Posterior cingulate gyrus (tissue), 11 donors: ENCODE results near the gene ANKRD53.

Experiments
- DNase-seq, 10 donors: peaks; one replicate each; pipeline versions ENCODE4 v3.0.0 to v3.0.0-alpha.2; 2020 to 2021; ENCODE audit warnings: mixed read lengths in 3 of 10
- intact Hi-C: fragments of 100-400 bp; cut with DNase I; formaldehyde crosslinking; loops from one replicate; pipeline ENCODE4 v1.15.1; 2023

The ANKRD53 gene

DNA sequence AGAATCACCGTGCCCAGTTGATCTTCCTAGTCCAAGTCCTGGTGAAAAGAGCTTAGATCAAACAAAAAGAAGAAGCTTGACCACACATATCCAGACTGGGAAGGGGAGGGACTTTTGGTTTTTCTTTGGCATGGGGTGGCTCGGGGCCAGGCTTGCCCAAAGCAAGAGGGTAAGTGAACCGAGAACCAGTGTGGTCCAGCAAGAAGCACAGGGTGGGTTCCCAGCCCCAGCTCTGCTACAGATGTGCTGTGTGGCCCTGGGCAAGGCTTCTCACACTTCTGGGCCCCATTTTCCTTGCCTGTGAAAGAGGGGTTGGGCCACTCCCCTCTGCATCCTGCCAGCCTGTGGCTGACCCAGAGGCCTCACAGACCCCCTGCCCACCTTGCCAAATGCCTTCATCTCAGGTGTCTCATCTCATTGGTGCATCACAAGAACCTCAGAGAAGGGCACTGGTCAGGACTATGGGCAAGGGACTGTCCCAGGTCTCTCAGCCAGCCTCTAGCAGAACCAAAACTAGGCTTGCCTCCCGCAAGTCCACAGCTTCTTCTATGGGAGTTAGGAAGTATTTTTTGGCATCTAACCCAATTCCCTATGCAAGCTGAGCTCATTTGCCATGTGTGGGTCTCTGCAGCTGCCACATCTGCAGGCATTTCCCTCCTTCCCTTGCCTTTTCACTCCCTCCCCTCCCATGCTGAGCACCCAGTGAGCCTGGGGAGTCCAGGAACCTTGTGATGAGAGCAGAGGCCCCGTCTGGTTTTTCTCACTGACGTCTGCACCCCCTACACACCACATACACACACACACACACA lies 35.8 kb upstream of the ANKRD53 start:
- DNase-seq = peak in 1 of 10 donors; percentile 57
- intact Hi-C loops = no loop called here

DNA sequence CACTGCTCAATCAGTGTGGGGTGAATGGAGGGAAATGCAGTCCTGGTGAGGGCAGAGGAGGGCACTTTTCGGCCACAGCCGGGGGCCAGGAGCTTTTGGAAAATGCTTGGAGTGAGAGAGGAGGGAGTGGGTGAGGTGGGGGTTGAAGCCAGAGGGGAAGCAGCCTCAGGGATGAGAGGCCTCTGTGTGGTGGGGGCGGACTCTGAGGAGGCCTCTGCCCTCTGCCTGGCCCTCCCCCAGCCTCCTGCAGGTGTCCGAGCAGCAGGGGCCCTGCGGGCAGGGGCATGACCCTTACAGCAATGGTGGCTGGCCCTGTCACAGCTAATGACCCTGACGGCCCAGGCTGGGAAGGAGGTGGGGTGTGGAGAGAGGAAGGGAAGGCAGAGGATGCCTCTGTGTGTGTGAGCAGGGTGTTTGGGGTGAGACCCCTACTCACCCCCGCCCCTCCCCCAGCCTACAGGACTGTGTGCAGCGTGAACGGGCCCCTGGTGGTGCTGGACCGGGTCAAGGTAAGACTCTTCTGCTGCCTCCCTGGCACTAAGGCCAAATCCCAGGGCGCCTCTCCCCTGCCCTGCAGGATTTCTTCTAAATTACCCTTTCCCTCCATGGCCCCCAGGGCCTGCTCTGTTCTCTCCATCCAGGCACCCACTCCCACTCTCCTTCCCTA lies 35.1 kb upstream of the ANKRD53 start:
- intact Hi-C loops = no loop called here
- peak in 1 of 10 donors; percentile 56 for DNase-seq

DNA sequence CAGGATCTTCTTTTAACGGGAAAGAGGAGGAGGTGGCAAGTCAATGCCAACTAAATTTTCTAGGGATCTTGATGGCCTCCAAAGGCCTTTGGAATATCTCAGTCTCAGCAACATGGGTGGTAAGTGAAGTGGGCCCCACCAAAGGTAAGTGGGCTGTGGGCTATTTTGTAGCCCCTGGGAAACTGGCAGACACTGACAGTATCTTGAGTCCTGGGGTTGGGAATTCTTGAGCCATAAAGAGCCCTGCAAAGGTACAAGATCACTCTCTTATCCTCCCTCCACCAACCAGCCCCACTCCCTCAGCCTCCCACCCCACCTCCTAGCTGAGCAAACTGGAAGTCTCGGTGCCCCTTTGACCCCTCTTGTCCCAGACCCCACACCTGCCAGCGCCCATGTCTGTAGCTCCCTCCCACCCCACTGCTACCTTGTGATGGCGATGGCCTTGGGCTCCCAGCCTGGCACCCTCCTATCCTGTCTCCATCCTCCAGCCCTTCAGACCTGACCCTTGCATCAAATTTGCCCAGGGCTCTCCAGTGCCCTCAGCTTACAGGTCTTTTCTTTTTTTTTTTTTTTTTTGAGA lies 34.2 kb upstream of the ANKRD53 start:
- intact Hi-C loops = no loop called here
- DNase-seq = peak in 1 of 10 donors; percentile 43

DNA sequence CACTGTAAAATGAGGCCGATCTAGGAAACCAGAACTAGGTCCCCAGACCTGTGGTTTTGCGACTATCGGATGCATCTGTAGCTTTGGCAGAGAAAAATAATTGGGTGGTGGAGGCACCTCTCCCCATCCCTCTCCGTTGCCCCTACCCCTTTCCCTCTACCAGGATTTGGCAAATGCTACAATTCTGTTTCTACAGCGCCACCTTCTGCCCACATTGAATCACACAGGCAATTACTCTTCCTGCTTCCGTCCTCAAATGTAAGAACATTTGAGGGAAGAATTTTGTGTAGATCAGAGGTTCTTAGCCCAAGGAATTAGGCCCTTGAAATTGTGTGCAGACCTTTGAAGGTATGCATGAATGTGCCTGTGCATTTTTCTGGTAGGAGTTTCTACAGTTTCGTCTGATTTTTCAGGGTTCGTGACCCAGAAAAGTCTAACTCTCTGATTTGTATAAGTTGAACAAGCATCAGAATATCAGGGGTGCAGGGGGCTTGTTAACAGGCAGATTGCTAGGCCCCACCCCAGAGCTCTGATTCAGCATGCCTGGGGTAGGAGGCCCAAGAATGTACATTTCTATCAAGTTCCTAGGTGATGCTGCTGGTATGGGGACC lies 31.5 kb upstream of the ANKRD53 start:
- intact Hi-C loops = loop anchor here (1.0 kb wide), 1 partner anchor 158 kb away; no protein-coding TSS in a partner anchor
- DNase-seq = peak in 6 of 10 donors; percentile 26 to 84 (median 57)

DNA sequence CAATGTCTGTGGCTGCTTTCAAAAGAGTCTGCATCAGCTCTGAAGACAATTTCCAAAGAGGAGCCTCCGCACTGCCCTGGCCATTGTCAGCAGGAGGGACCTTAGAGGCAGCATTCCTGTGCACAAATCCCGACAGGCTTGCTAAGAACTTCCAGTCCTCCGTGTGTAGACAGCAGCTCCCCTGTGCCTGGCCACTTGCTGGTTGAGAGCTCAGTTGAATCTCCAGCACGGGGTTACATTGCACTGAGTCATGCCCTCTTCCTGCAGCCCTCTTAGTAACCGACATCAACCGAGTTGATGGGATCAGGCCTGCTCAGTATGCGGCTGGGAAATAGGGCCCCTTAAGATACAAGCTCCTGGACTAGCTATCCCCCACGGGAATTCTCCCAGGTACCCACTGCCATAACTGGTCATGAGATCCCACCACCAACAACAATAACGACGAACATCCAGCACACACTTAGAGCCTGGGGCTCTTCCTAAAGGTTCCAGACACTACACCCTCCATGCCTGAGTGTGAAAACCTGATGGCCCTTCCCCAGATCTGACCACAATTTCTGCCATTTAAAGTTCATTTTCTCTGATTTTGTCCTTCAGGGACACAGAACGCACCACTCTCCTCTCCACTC lies 30.8 kb upstream of the ANKRD53 start:
- intact Hi-C loops = loop anchor here (1.0 kb wide), 1 partner anchor 76 kb away; no protein-coding TSS in a partner anchor
- peak in 2 of 10 donors; percentile 4 to 10 for DNase-seq

DNA sequence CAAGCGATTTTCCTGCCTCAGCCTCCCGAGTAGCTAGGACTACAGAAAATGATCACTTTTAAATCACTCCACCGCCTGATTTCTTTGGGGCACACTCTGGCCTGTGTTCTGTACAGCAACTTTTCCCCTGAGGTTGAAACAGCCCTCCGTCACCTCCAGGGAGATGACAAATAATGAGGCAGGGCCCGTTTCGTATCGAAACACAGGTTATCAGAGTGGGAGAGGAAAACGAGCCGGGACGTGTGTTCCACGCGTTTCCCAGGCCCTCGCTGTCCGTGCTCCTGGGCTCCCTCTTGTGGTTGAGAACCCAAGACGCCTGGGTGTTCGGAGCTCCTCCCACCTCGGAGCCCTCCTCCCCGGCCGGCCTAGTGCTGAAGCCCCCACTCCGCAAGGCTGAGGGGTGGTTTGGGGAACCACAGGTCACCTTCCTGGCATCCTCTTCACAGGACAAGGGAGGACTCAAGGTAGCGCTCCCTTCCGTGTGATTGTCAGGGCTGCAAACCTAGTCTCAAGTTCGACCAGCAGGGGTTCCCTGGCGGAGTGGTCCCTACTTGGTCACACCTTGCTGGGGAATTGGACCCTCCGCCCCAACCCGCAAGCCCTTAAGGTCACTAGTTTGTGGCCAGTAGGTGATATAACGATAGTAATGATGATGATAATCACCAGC lies 30.0 kb upstream of the ANKRD53 start:
- intact Hi-C loops = loop anchor here (1.0 kb wide), 1 partner anchor 77 kb away; no protein-coding TSS in a partner anchor
- DNase-seq = peak; percentile 51 to 95 (median 81)

DNA sequence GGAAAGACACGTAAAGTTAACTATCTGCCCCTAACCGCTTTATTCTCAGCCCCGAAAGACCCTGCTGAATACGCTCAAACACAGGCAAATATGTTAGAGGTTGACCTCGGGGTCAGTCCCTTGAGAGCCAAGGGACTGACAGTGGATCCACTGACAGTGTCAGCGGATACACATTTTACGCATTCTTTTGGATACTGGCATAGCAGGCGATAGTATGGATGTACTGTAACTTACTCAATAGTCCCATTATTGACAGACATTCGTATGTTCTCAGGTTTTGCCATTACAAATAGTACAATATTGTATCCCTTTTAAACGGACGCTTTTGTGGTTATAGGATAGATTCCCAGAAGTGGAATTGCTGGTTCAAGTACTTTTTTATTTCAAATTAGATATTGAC lies 29.3 kb upstream of the ANKRD53 start:
- peak in 1 of 10 donors; percentile 7 for DNase-seq
- intact Hi-C loops = no loop called here

DNA sequence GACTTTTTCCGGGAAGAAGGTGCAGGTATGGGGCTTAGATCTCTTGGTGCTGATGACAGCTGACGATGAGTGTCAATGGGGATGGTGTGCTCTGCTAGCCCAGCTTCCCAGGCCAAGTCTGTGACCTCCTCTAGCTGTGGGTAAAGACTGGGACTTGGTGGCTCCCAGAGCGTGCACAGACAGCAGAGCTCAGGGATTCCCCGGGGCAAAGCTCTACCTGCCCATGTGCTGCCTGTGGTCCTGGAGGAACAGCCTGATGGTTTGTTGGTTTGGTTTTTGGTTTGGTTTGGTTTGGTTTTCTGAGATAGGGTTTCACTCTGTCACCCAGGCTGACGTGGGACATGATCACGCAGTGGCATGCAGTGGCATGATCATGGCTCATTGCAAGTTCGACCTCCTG lies 23.5 kb upstream of the ANKRD53 start:
- peak in 4 of 10 donors; percentile 0 to 69 (median 20) for DNase-seq

DNA sequence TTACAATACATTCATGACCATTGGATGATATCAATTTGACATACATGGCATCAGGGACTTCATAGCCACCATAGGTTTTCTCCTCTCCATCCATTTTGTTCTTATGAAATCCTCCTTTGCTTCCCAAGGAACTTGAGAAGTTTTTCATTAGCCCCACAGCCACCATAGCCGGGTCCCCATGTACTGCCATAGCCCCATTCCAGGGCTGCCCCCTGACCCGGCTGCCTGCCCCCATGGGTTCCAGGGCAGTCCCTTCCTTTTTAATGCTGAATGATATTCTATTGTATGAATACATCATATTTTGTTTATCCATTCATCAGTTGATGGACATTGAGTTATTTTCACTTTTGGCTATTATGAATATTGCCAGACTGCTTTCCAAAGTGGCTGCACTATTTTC lies 22.3 kb upstream of the ANKRD53 start:
- no peak for DNase-seq

More for the DNA sequence above, 23.5 kb upstream of the ANKRD53 start:
- intact Hi-C loops = no loop called here

DNA sequence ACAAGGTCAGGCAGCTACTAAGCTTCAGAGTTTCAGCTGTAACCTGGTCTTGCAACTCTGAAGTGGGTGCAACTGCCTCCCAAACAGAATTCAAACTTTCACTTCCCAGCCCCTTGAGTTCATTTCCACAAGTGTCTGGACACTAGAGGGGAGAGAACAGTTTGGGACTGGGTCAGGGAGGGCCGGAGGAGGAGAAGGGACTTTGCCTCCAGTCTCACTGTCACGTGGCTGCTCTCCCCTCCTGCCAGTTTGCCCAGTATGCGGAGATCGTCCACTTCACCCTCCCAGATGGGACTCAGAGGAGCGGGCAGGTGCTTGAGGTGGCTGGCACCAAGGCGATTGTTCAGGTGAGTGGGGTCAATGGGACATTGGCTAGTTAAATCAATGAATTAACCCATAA lies 20.6 kb upstream of the ANKRD53 start:
- intact Hi-C loops = no loop called here
- peak in 3 of 10 donors; percentile 1 to 68 (median 57) for DNase-seq

More for the DNA sequence above, 22.3 kb upstream of the ANKRD53 start:
- intact Hi-C loops = no loop called here

DNA sequence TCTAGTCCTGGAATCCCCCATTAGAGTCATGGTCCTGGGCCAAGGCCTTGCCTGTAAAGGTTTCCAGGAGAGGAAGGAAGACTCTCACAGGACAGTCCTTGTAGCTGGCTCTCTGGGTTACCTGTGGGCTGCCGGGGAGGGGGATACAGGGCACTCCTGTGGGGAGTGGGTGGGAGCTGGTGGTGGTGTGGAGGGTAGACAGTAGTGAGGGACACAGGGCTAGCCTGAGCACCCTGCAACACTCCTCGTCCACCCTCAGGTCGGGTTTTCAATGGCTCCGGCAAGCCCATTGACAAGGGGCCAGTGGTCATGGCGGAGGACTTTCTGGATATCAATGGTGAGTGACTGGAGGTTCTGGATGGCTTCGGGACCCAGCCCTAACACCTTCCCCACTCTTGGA lies 19.7 kb upstream of the ANKRD53 start:
- peak in 2 of 10 donors; percentile 6 to 33 for DNase-seq
- intact Hi-C loops = no loop called here

DNA sequence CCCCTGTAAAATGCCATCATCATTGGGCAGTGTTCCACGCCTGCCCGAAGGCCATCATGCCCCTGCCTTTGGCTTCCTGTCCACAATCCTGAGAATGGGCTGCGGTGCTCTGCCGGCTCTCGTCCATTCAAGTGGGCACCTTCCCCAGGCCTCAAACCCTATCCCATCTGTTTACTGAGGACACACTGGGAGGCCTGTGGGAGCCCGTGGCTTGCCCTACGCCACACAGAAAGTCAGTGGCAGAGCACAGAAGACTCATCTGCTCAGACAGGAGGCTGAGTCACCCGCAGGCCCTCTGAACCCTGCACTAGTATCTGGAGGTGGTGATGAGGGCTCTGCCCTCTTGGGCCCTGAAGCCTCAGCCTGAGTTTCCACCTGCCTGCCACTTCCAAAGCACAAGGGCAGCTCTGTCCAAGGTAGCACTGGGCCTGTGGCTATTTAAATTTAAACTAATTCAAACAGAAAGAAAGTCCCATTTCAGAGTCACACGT lies 19.1 kb upstream of the ANKRD53 start:
- peak in 3 of 10 donors; percentile 3 to 55 (median 52) for DNase-seq
- intact Hi-C loops = no loop called here

DNA sequence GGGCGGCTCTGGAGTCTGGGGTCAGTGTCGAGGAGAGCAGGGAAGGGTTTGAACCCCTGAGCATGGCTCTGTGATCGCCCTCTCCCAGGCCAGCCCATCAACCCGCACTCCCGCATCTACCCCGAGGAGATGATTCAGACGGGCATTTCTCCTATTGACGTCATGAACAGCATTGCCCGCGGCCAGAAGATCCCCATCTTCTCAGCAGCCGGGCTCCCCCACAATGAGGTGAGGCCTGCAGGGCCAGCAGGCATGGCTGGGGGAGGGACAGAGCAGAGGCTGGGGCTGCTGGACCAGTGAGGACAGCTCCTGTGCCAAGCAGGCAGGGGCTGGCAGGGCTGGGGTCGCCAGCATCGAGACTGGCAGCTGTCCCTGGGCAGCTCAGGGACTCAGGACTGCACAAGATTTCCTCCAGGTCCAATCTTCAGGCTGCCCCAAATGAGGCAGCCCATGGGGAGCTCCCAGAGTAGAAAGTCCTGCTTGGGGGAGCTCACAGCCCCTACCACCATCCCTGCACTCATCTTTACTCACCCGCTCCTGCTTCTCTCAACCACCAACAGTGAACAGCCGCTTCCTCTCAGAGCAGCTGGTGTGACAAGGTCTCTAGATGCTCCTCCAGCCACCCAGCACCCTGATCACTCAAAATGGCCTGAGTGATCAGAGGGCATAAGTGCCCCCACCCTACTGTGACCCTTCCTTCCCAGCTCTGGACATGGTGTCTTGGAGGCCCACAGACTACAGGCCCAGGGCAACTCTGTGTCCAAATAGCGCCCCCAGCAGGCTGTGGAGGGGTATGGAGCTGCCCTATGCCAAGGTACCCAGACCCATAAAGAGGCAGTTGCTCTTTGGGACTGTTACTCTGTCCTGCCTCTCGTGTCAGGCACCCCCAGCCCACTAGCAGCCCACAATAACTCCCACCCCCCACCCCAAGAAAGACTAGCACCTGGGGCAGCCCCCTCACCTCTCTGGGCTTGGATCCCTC lies 18.3 kb upstream of the ANKRD53 start:
- peak in 3 of 10 donors; percentile 4 to 55 (median 45) for DNase-seq
- intact Hi-C loops = no loop called here

DNA sequence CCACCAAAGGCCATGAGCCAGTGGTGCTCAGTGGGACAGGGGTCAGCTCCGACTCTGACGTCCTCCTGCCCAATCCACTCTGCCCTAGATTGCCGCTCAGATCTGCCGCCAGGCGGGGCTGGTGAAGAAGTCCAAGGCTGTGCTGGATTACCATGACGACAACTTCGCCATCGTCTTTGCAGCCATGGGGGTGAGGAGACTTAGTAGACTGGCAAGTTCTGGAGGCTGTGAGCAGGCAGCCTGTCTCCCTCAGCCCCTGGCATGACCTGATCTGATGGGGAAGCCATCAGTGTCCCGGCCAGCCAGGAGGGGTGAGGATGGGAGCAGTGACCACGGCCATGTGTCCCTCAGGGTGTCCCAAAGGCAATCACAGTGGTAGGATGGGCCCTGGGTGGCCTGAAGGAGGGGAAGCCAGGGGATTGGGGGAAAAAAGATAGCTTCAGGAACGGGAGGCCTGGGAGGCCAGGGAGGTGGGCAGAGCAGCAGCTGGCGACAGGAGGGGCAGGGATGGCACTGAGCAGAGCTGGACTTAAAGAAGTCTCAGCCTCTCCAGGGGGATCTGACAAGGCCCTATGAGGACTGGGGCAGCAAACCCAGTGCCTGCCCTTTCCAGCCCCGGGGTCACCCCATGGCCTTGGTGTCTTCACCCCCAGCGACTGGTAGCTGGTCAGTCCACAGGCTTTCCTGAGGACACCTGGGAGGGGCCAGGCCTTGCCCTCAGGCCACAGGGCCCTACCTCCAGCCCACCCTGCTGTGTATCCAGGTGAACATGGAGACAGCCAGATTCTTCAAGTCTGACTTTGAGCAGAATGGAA lies 17.4 kb upstream of the ANKRD53 start:
- DNase-seq = peak in 3 of 10 donors; percentile 2 to 76 (median 62)
- intact Hi-C loops = no loop called here

DNA sequence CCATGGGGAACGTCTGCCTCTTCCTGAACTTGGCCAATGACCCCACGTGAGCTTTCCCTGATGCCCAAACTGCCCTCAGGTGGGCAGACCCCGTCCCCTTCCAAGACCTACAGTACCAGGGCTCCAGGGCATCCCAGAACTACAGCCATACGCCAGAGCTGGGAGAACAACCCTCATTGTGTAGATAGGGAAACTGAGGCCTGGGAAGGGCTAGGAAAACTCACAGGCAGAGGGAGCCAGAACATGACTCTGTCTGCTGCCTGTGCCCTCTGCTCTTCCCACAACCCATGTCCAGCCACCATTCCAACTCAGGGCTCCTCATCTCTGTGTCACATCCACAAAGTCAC lies 16.8 kb upstream of the ANKRD53 start:
- DNase-seq = no peak
- intact Hi-C loops = no loop called here

DNA sequence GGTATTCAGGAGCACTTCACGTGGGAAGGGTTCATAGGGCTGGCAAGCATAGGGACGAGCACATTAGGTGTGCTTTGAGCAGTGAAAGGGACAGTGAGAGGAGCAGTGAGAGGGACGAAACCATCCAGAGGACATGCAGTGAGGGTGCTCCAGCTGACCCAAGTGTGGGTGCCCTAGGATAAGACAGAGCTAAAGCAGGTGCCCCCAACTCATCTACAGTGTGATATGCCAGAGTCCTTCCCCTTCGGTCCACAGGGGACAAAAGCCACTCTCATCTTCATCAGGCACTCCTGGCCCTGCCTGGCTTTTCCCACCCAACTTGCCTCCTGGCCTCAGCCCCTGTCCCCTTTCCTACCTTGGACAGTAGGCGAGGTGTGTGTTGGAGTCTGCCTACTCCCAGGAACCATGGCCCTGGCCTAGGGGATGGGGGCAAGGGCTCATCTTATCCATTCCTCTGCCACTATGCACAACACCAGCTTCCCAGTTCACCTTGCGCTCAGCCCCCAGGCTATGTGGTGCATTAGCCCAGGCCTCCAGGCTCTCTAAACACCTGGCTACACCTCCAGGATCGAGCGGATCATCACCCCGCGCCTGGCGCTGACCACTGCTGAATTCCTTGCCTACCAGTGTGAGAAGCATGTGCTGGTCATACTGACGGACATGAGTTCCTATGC lies 16.1 kb upstream of the ANKRD53 start:
- intact Hi-C loops = no loop called here
- DNase-seq = peak in 3 of 10 donors; percentile 6 to 60 (median 52)
